Measurements from ENCODE around the gene PEX1. TPM values are rescaled to one million over a fixed set of nuclear protein-coding genes. Genes with fewer than 3 reads are reported as not detected.
"Not testable (repeated sequence)": the region's sequence is repeated elsewhere in the genome, so short reads cannot be mapped to it uniquely, and the experiment has no call there.

PEX1 gene
- polyA plus RNA-seq, 6 donors from 2014 or later: 3.5 to 10.2 (median 7.2) TPM

DNA sequence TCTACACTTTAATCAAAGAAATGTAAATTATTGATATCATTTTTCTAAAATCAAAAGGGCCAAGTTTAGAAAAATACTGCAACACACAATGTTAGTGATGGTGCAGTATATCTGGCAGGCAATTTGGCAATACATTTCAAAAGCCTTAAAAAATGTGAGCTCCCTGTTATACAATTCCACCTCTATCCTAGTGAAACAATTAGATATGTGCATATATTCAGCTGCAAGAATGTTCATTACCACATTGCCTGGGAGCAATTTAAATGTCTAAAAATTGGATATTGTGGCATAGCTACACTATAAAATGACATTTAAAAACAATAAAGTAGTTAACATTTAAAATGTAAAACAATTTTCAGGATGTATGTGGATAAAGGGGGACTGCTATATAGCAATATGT, 40.5 kb downstream of the PEX1 start:
- Mint-ChIP-seq H3K4me1 (no peaks in the 10 kb centered on the region), H3K27ac (no peak overlapping the region), H3K27me3 (no peaks in the 10 kb centered on the region), H3K9me3 (no peaks in the 10 kb centered on the region), H3K4me3 (no peak overlapping the region), H3K36me3 (peaks cover 9 to 19% of the 10 kb centered on the region in 2 donors)
- ATAC-seq (ENCODE audit: low read depth in 2 of 2) (no peak), DNase-seq (no peak)

DNA sequence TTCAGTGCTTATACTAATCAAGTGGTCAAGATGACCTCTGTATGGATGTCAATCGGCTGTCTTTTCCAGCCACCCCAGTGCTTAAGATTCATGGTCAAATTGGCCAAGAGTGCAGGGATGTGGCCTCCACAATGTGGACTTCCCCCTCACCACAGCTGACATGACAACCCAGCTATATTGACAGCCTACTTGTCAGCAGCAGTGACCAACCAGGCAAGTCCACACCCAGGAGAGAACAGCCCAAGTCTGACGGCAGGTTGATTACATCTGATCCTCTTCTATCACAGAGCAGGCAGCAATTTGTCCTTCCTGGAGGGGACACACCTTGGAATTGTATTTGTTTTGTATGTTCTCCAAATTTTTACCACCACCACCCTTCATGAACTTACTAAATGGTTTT, 42.3 kb downstream of the PEX1 start:
- Mint-ChIP-seq H3K36me3 (peaks cover 9 to 19% of the 10 kb centered on the region in 2 donors), H3K9me3 (no peaks in the 10 kb centered on the region), H3K4me1 (no peaks in the 10 kb centered on the region), H3K4me3 (no peak overlapping the region), H3K27me3 (no peaks in the 10 kb centered on the region), H3K27ac (peak overlapping the region in 1 of 6 donors; percentile 23)
- DNase-seq (no peak), ATAC-seq (ENCODE audit: low read depth in 2 of 2) (no peak)

DNA sequence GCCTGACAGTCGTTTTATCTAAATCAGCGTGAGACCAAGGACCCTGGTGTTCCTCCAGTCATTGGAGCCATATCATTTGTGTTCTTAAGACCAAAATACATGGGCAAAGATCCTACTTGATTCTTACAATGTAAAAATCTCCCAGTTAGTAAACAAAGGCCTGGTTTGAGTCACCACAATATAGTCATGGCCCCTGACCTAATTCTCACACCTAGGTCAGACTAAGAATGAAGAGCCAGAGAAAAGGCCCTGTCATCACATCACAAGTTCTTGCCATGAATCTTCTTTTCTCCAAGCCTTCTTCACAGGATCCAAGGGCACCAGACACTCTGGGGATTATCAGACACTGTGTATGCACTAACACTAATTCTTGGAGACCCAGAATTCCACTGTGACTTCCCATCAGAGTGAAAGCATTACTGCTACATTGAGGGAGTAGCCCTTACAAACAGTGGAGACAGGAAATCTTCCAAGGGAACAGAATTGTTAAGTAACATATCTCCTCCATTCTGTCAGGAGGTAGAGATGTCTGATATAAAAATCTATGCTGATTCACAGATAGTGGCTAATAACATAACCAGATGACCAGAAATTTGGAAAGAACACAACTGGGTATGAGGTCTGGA, 42.9 kb downstream of the PEX1 start:
- ATAC-seq (ENCODE audit: low read depth in 2 of 2) (no peak), DNase-seq (no peak)
- Mint-ChIP-seq H3K27me3 (no peaks in the 10 kb centered on the region), H3K9me3 (no peaks in the 10 kb centered on the region), H3K4me1 (no peaks in the 10 kb centered on the region), H3K36me3 (peaks cover 9 to 19% of the 10 kb centered on the region in 2 donors), H3K4me3 (no peak overlapping the region), H3K27ac (no peak overlapping the region)

DNA sequence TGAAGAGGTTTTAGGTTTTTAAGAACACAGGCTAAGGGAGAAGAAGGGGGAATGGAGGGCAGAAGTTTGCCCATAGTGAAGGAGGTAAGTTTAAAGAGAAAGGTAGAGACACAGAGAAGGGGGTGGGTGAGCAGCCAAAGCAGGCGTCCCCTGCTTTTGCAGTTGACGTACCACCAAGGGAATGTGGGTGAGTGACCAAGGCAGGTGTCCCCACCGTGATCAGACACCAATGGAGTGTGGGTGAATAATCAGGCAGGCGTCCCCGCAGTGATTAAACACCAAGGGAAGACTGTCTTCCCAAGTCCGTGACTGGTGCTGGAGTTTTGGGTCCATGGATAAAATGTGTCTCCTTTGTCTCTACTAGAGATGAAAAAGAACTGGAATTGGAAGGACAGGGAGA, 44.1 kb downstream of the PEX1 start:
- DNase-seq; H3K27me3 Mint-ChIP-seq; H3K27ac Mint-ChIP-seq; H3K4me1 Mint-ChIP-seq; H3K9me3 Mint-ChIP-seq; H3K4me3 Mint-ChIP-seq; ATAC-seq (ENCODE audit: low read depth in 2 of 2): not testable (repeated sequence)
- peaks cover 9 to 12% of the 10 kb centered on the region in 2 donors for H3K36me3 Mint-ChIP-seq

GRCh38 chr7:92483624-92484023, 44.7 kb downstream of the PEX1 start:
- ATAC-seq (ENCODE audit: low read depth in 2 of 2); H3K27me3 Mint-ChIP-seq; H3K27ac Mint-ChIP-seq; DNase-seq; H3K36me3 Mint-ChIP-seq; H3K4me3 Mint-ChIP-seq; H3K9me3 Mint-ChIP-seq; H3K4me1 Mint-ChIP-seq: not testable (repeated sequence)

GRCh38 chr7:92479146-92479545, 49.2 kb downstream of the PEX1 start:
- H3K4me1 Mint-ChIP-seq; H3K9me3 Mint-ChIP-seq; H3K27me3 Mint-ChIP-seq; H3K4me3 Mint-ChIP-seq; ATAC-seq (ENCODE audit: low read depth in 2 of 2); H3K36me3 Mint-ChIP-seq; H3K27ac Mint-ChIP-seq; DNase-seq: not testable (repeated sequence)

- no peaks in the 10 kb centered on the region for H3K4me1 Mint-ChIP-seq
- H3K27ac Mint-ChIP-seq: no peak overlapping the region
- H3K9me3 Mint-ChIP-seq: no peaks in the 10 kb centered on the region
- DNase-seq (no peak), ATAC-seq (ENCODE audit: low read depth in 2 of 2) (no peak)
- H3K36me3 Mint-ChIP-seq: no peaks in the 10 kb centered on the region
- H3K4me3 Mint-ChIP-seq: no peak overlapping the region
- H3K27me3 Mint-ChIP-seq: no peaks in the 10 kb centered on the region
Measured at GRCh38 chr7:92478711-92479110, 49.6 kb downstream of the PEX1 start.

GRCh38 chr7:92478095-92478494, 50.2 kb downstream of the PEX1 start:
- no peaks in the 10 kb centered on the region for H3K9me3 Mint-ChIP-seq
- no peak overlapping the region for H3K4me3 Mint-ChIP-seq
- DNase-seq: no peak
- H3K27me3 Mint-ChIP-seq: no peaks in the 10 kb centered on the region
- no peaks in the 10 kb centered on the region for H3K4me1 Mint-ChIP-seq
- no peak for ATAC-seq (ENCODE audit: low read depth in 2 of 2)
- no peaks in the 10 kb centered on the region for H3K36me3 Mint-ChIP-seq
- H3K27ac Mint-ChIP-seq: no peak overlapping the region

GRCh38 chr7:92477681-92478080, 50.6 kb downstream of the PEX1 start, which contains the start of gene ERVW-1:
Gene ERVW-1, minus strand, starts transcription at chr7:92477946. Its CDS starts 7,565 bp downstream, at chr7:92470381.
- H3K4me1 Mint-ChIP-seq; H3K27me3 Mint-ChIP-seq; H3K27ac Mint-ChIP-seq; DNase-seq; H3K4me3 Mint-ChIP-seq; H3K9me3 Mint-ChIP-seq; ATAC-seq (ENCODE audit: low read depth in 2 of 2); H3K36me3 Mint-ChIP-seq: not testable (repeated sequence)

DNA sequence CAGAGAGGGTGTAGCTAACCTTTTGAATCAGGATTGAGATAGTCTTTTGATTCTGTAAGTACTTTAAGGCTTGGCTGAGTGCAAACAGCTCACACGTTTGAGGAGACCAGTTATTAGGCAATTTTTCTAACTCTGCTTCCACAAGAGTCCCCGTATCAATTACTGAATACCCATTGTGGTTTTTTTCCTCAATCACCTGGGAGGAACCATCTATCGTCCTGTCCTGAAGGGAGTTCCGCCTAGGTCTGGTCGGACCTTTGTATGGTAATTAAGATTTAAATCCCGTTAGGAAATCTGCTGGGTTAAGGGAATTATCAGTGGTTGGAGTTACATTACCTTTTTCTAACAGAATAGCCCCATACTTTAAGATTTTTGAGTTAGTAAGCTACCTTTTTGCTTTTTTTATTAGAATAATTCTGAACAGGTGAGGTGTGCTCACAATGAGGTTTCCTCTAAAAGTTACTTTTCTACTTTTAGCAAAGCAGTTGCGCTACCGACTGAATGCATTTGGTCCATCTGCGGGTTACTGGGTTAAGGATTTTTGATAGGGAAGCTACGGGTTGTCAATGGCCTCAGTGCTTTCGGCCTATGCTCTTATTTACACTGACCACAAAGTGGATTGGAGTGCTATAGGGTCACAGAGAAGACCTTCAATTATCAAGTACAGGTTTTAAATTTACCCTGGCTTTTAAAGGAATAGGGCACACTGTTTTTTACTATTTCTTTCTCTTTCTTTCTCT, 52.3 kb downstream of the PEX1 start:
- not testable (repeated sequence) for H3K4me1 Mint-ChIP-seq; ATAC-seq (ENCODE audit: low read depth in 2 of 2); H3K4me3 Mint-ChIP-seq; H3K27ac Mint-ChIP-seq; H3K27me3 Mint-ChIP-seq; H3K36me3 Mint-ChIP-seq; DNase-seq; H3K9me3 Mint-ChIP-seq

DNA sequence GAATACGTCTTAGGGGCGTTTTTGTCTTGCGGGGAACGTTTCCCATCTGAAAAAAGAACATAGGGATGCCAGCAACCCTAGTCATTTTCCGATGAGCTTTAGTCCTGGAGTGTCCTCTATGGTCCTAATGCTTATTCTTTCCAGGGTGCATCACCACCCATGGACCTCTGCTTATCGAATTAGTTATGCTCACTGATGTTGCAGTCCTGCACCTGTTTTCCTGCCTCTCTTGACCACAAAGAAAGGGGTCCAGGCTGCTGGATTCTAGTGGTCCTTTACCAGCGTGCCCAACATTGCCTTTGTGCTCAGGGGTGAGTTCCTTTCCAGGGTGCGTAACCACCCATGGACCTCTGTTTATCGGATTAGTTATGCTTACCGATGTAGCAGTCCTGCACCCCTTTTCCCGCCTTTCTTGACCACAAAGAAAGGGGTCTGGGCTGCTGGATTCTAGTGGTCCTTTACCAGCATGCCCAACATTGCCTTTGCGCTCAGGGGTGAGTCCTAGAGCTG, 53.0 kb downstream of the PEX1 start:
- not testable (repeated sequence) for H3K36me3 Mint-ChIP-seq; H3K9me3 Mint-ChIP-seq; DNase-seq; H3K4me1 Mint-ChIP-seq; ATAC-seq (ENCODE audit: low read depth in 2 of 2); H3K27ac Mint-ChIP-seq; H3K27me3 Mint-ChIP-seq; H3K4me3 Mint-ChIP-seq

GRCh38 chr7:92473989-92474388, 54.3 kb downstream of the PEX1 start:
- not testable (repeated sequence) for ATAC-seq (ENCODE audit: low read depth in 2 of 2); H3K4me1 Mint-ChIP-seq; H3K9me3 Mint-ChIP-seq; H3K4me3 Mint-ChIP-seq; H3K27me3 Mint-ChIP-seq; DNase-seq
- peaks cover 0 to 11% of the 10 kb centered on the region in 2 donors for H3K36me3 Mint-ChIP-seq
- peak overlapping the region in 1 of 6 donors; percentile 32 for H3K27ac Mint-ChIP-seq

DNA sequence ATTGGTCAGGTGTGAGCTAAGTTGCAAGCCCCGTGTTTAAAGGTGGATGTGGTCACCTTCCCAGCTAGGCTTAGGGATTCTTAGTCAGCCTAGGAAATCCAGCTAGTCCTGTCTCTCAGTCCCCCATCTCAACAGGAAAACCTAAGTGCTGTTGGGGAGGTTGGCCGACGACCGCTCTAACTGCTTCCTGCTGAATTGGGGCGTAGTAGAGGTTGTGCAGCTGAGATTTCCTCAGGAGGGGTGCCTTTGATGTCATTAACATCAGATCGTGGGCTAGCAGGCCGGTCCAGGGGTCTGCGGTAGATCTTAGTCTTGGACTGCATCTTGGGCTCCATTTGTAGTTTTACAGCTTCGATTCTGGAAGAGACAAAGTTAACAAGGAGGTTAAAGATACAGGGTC, 59.7 kb downstream of the PEX1 start:
- not testable (repeated sequence) for ATAC-seq (ENCODE audit: low read depth in 2 of 2); H3K27me3 Mint-ChIP-seq; H3K4me1 Mint-ChIP-seq; H3K27ac Mint-ChIP-seq; DNase-seq; H3K4me3 Mint-ChIP-seq
- peaks cover 3 to 14% (median 4%) of the 10 kb centered on the region in 7 donors for H3K9me3 Mint-ChIP-seq
- H3K36me3 Mint-ChIP-seq: peaks cover 12 to 31% of the 10 kb centered on the region in 2 donors

DNA sequence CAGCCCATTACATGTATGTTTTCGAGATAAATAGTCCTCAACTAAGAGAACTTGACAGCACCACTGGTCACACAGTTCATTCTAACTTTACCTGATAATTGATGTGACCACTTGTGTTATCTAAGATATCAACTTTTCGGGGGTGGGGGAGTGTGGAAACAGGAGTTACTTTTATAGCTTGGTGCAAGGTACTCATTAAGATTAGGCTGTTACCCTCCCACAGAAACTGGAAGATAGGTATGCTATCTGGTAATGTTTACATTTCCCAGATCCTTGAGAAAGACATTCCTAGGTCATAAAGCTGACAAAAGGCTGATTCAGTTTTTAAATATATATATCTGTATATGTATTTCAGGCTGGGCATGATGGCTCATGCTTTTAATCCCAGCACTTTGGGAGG, 61.6 kb downstream of the PEX1 start:
- no peaks in the 10 kb centered on the region for H3K27me3 Mint-ChIP-seq

More for the DNA sequence above, 61.6 kb downstream of the PEX1 start:
- Mint-ChIP-seq H3K4me1 (no peaks in the 10 kb centered on the region), H3K36me3 (peaks cover 12 to 27% of the 10 kb centered on the region in 2 donors), H3K9me3 (peaks cover 3 to 14% (median 4%) of the 10 kb centered on the region in 7 donors), H3K27ac (no peak overlapping the region), H3K4me3 (no peak overlapping the region)
- ATAC-seq (ENCODE audit: low read depth in 2 of 2) (no peak), DNase-seq (no peak)
